Measurements from ENCODE around the gene ARHGAP24.

DNA sequence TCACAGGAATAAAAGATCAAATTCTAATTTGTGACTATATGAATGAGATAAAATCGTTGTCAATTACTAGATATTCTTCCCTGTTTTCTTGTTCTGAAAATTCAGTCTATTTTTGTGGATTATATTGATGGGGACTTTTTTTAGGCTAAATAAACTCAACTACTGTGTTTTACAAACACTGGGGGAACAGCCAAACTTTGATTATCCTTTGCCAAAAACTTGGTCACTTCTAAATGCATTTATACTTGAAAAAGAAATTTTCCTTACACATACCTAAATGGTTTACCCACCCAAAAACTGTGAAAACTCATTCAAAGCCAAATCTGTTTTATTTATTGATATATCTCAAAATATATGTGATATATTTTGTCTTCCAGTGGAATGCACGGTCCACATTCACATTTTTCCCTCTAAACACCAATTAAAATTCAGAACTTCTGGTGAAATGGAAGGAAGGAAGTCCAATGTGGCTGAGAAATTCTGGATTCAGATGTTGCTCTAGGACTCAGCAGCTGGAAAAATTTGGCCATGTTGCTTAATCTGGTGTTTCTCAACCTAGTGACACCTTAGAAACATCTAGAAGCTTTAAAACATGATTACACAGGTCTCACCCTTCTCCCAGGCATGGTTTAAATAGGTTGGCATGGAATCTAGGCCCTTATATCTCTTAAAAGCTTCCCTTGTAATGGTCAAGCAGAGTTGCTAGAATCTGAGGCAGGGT, 28.6 kb upstream of the ARHGAP24 start:
- TF ChIP-seq, protein P1, sequence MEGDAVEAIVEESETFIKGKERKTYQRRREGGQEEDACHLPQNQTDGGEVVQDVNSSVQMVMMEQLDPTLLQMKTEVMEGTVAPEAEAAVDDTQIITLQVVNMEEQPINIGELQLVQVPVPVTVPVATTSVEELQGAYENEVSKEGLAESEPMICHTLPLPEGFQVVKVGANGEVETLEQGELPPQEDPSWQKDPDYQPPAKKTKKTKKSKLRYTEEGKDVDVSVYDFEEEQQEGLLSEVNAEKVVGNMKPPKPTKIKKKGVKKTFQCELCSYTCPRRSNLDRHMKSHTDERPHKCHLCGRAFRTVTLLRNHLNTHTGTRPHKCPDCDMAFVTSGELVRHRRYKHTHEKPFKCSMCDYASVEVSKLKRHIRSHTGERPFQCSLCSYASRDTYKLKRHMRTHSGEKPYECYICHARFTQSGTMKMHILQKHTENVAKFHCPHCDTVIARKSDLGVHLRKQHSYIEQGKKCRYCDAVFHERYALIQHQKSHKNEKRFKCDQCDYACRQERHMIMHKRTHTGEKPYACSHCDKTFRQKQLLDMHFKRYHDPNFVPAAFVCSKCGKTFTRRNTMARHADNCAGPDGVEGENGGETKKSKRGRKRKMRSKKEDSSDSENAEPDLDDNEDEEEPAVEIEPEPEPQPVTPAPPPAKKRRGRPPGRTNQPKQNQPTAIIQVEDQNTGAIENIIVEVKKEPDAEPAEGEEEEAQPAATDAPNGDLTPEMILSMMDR (conservative IDR thresholded peaks at IDR 0.05): no peak
- no peak for TF ChIP-seq ZFX (IDR thresholded peaks at IDR 0.05)
